T-helper 1 cell treated with Interleukin-12 subunit alpha and Interleukin-12 subunit beta and Interleukin-4 antibody, amounts not matched to agents 30 ng/mL and 1 ng/mL, for 36 hours (primary cell): ENCODE measurements around the gene SMARCD1. TPM values are rescaled to one million over a fixed set of nuclear protein-coding genes. Genes with fewer than 3 reads are reported as not detected.

ENCODE experiments used
- intact Hi-C: fragments of 100-400 bp; cut with micrococcal nuclease; formaldehyde crosslinking; loops from one replicate; pipeline ENCODE4 v1.15.1; 2024
- total RNA-seq: library from RNA; stranded (reverse); gene quantifications from 2 replicates; pipeline ENCODE4 v1.2.3, GENCODE V29; 2022

SMARCD1 gene
- 69.9 and 72.5 TPM in 2 replicates for total RNA-seq

GRCh38 chr12:50084775-50085614, at the start of gene SMARCD1:
SMARCD1 (plus strand) TSS chr12:50085342; CDS start chr12:50085370, 28 bp downstream.
- intact Hi-C loops = loop anchor here (1.0 to 2.0 kb wide), 8 partner anchors 10 to 432 kb away; partner anchors contain the start of genes ASIC1, CERS5, COX14 and LARP4

GRCh38 chr12:50038336-50038735, 46.8 kb upstream of the SMARCD1 start:
- intact Hi-C loops = no loop called here

GRCh38 chr12:50039151-50039835, 45.8 kb upstream of the SMARCD1 start:
- intact Hi-C loops = loop anchor here (1.0 kb wide), 4 partner anchors 14 to 72 kb away; partner anchors contain the start of gene RACGAP1

GRCh38 chr12:50040657-50041056, 44.5 kb upstream of the SMARCD1 start:
- intact Hi-C loops = no loop called here

- intact Hi-C loops = no loop called here
These were observed 43.9 kb upstream of the SMARCD1 start for GRCh38 chr12:50041062-50041860.

- intact Hi-C loops = no loop called here
These were observed 43.2 kb upstream of the SMARCD1 start for GRCh38 chr12:50041962-50042361.

GRCh38 chr12:50042693-50043092, 42.4 kb upstream of the SMARCD1 start:
- intact Hi-C loops = no loop called here

GRCh38 chr12:50043308-50043707, 41.8 kb upstream of the SMARCD1 start:
- intact Hi-C loops = no loop called here

GRCh38 chr12:50043854-50044253, 41.3 kb upstream of the SMARCD1 start:
- intact Hi-C loops = no loop called here

- intact Hi-C loops = no loop called here
These were observed 37.4 kb upstream of the SMARCD1 start for GRCh38 chr12:50047693-50048250.

GRCh38 chr12:50049254-50050118, 35.7 kb upstream of the SMARCD1 start:
- intact Hi-C loops = loop anchor here (10.0 kb wide), 1 partner anchor 275 kb away; no protein-coding TSS in a partner anchor

GRCh38 chr12:50050119-50050385, 35.1 kb upstream of the SMARCD1 start:
- intact Hi-C loops = loop anchor here (10.0 kb wide), 1 partner anchor 275 kb away; no protein-coding TSS in a partner anchor

GRCh38 chr12:50050410-50051098, 34.6 kb upstream of the SMARCD1 start:
- intact Hi-C loops = loop anchor here (10.0 kb wide), 1 partner anchor 276 kb away; no protein-coding TSS in a partner anchor

GRCh38 chr12:50051101-50051806, 33.9 kb upstream of the SMARCD1 start:
- intact Hi-C loops = loop anchor here (10.0 kb wide), 1 partner anchor 276 kb away; no protein-coding TSS in a partner anchor

GRCh38 chr12:50052544-50052943, 32.6 kb upstream of the SMARCD1 start:
- intact Hi-C loops = loop anchor here (10.0 kb wide), 1 partner anchor 278 kb away; no protein-coding TSS in a partner anchor

GRCh38 chr12:50052964-50053363, 32.2 kb upstream of the SMARCD1 start:
- intact Hi-C loops = loop anchor here (10.0 kb wide), 1 partner anchor 278 kb away; no protein-coding TSS in a partner anchor

GRCh38 chr12:50053583-50053982, 31.6 kb upstream of the SMARCD1 start:
- intact Hi-C loops = loop anchor here (10.0 kb wide), 1 partner anchor 279 kb away; no protein-coding TSS in a partner anchor

GRCh38 chr12:50055831-50056638, 29.1 kb upstream of the SMARCD1 start:
- intact Hi-C loops = loop anchor here (1.0 to 10.0 kb wide), 7 partner anchors 14 to 281 kb away; partner anchors contain the start of genes LIMA1, RACGAP1 and SMARCD1
